Stimulated activated CD4-positive, alpha-beta T cell treated with anti-CD3 and anti-CD28 coated beads, Interleukin-15, amount 100 ng/mL, for 1 hour (primary cell): ENCODE data around the gene ATP5F1D.

Experiments used
- DNase-seq, 2 donors: peaks; one replicate each; pipeline ENCODE4 v3.0.0-alpha.2; 2020; ENCODE audit warnings: low read depth in 1 of 2, low spot score in 1 of 2

ATP5F1D gene

DNA sequence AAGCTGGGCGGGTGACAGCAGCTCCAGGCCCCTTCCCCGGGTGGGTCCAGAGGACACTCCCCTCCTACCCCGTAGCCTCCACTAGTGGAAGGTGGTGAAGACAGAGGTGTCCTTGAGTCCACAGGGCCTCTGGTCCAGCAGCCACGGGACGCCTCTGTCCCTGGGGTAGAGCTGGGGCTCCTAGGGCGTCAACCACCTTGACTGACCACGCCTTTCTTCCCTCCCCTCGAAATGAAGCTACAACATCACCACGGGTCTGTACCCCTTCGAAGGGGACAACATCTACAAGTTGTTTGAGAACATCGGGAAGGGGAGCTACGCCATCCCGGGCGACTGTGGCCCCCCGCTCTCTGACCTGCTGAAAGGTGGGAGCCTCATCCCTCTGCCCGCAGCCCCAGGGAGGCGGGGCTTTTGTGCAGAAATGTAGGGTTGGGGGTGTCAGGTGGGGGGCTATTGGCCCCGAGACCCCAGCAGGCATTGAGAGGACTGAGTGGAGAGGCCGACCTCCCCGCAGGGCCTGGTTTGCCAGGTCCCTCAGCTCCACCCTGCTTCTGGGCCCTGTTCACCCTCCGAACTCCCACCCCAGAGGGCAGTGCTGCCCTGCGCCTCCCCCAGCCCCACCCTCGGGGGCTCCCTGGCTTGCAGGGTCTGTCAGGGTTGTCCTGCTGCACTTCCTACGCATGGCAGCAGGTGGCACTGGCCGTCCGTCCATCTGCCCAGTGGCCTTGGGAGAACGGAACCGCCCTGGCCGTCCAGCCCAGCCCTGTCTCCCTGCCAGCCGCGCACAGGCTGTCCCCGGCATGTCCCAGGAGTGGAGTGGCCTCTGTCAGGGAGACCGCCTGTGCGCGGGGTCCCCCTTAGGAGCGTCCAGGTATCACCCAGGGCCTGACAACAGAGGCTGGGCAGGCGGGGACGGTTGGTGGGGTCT lies 20.3 kb upstream of the ATP5F1D start:
- no peak for DNase-seq

GRCh38 chr19:1221904-1222255 lies 19.7 kb upstream of the ATP5F1D start:
- no peak for DNase-seq

GRCh38 chr19:1222394-1222793 lies 19.2 kb upstream of the ATP5F1D start:
- DNase-seq = no peak

DNA sequence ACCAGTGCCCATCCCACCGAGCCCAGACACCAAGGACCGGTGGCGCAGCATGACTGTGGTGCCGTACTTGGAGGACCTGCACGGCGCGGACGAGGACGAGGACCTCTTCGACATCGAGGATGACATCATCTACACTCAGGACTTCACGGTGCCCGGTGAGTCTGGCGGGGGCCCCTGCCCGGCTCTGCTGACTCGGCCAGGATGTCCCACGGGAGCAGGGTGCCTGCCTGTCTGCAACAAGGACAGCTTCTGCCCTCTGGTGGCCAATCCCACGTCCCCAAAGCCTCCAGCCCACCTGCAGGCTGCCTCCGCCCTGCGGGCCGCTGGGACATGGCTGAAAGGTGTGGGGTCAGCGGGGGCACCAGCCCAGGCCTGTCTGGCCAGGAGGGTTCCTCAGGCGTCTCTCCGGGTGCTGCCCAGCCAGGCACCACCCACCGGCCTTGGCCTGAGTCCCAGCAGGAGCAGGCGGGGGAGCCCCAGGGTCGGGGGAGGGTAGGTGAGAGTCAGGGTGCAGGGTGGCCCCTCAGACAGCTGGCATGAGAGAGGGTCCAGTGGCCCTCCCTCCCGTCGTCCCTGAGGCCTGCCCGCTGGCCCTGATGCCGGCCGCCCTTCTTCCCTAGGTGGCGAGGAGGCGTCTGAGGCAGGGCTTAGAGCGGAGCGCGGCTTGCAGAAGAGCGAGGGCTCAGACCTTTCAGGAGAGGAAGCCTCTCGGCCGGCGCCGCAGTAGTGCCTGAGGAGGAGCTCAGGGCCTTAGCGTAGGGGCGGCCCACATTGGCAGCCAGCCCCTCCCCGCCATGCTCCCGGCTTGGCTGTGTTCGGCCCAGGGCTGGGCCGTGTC lies 18.3 kb upstream of the ATP5F1D start:
- no peak for DNase-seq

GRCh38 chr19:1224047-1224825 lies 17.3 kb upstream of the ATP5F1D start:
- no peak for DNase-seq

DNA sequence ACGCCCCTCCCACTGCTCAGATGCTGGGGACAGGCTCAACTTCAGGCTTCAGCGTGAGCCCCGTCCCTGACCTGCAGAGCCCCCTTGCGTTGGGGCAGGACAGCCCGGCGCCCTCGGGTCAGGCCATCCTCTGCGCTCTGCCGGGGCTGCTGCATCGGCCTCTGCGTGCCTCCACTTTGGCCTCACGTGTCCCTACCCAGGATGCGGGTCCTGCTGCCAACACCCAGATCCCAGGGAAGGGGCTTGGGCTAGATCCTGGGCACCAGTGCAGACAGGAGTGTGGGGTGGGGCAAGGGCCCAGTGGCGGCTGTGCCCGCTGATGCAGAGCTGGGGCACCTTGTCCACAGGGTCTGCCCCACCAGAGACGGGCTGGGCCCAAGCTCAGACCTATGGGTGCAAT lies 16.7 kb upstream of the ATP5F1D start:
- DNase-seq = no peak

GRCh38 chr19:1225440-1226226 lies 15.9 kb upstream of the ATP5F1D start:
- no peak for DNase-seq

GRCh38 chr19:1226227-1226518 lies 15.4 kb upstream of the ATP5F1D start:
- no peak for DNase-seq

- DNase-seq = no peak
These were observed 14.8 kb upstream of the ATP5F1D start for GRCh38 chr19:1226522-1227303.

- DNase-seq = no peak
These were observed 14.1 kb upstream of the ATP5F1D start for GRCh38 chr19:1227304-1228054.

DNA sequence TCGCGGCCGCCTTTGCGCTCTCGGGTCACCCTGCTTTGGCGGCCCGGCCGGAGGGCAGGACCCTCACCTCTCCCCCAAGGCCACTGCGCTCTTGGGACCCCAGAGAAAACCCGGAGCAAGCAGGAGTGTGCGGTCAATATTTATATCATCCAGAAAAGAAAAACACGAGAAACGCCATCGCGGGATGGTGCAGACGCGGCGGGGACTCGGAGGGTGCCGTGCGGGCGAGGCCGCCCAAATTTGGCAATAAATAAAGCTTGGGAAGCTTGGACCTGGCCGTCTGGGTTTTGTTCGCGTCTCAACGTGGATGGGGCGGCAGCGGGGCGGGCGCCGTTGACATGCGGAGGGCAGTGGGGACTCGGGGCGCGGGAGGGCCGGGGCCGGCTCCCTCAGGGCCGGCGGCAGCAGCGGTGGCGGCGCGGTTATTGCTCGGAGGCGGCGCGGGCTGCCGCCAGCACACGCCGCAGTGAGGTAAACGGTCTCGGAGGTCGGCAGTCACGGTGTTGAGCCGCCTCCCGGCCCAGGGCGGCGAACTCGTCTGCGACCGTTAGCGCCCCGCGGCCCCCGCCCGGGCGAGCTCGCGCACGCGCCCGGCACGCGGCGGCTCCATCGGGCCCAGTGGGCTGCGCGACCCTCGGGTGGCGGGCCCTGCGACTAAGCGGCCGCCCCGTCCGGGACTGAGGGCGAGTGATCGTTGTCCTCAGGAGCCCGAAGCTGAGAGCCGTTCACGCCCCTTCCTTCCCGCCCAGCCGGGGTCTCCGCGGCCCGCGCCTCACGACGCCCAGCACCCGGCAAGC lies 13.2 kb upstream of the ATP5F1D start:
- DNase-seq = no peak

GRCh38 chr19:1229056-1229923 lies 12.3 kb upstream of the ATP5F1D start:
- no peak for DNase-seq

GRCh38 chr19:1229924-1230782 lies 11.4 kb upstream of the ATP5F1D start:
- DNase-seq = no peak

GRCh38 chr19:1230783-1231489 lies 10.6 kb upstream of the ATP5F1D start:
- no peak for DNase-seq

GRCh38 chr19:1231729-1232637 lies 9.6 kb upstream of the ATP5F1D start:
- DNase-seq = no peak
